C1 segment of cervical spinal cord (tissue), 14 donors: Measurements from ENCODE around the gene SIK3.
"Not testable (repeated sequence)": the region's sequence is repeated elsewhere in the genome, so short reads cannot be mapped to it uniquely, and the experiment has no call there.

Experiments
- DNase-seq, 14 donors: peaks; one replicate each; lab custom pipeline; 2025; lab: John Stamatoyannopoulos, UW

Gene SIK3

GRCh38 chr11:117046627-117047026 is 51.6 kb downstream of the SIK3 start:
- DNase-seq: not testable (repeated sequence)

GRCh38 chr11:117045956-117046355 is 52.3 kb downstream of the SIK3 start:
- peak in 6 of 14 donors; percentile 11 to 54 (median 23) for DNase-seq

- DNase-seq: no peak
These were observed 53.0 kb downstream of the SIK3 start for GRCh38 chr11:117045196-117045595.

GRCh38 chr11:117044287-117045035 is 53.8 kb downstream of the SIK3 start:
- DNase-seq: no peak

GRCh38 chr11:117042689-117043088 is 55.5 kb downstream of the SIK3 start:
- no peak for DNase-seq

GRCh38 chr11:117039900-117040299 is 58.3 kb downstream of the SIK3 start:
- DNase-seq: no peak

- no peak for DNase-seq
These were observed 59.0 kb downstream of the SIK3 start for GRCh38 chr11:117039270-117039669.

GRCh38 chr11:117037975-117038350 is 60.3 kb downstream of the SIK3 start:
- DNase-seq: no peak

GRCh38 chr11:117037279-117037974 is 60.8 kb downstream of the SIK3 start:
- DNase-seq: peak in 3 of 14 donors; percentile 13 to 54 (median 14)

GRCh38 chr11:117034901-117035300 is 63.3 kb downstream of the SIK3 start:
- no peak for DNase-seq

- DNase-seq: no peak
These were observed 71.5 kb downstream of the SIK3 start for GRCh38 chr11:117026593-117027330.

GRCh38 chr11:117023707-117024106 is 74.5 kb downstream of the SIK3 start:
- not testable (repeated sequence) for DNase-seq

- DNase-seq: no peak
These were observed 75.0 kb downstream of the SIK3 start for GRCh38 chr11:117023178-117023577.

- no peak for DNase-seq
These were observed 75.7 kb downstream of the SIK3 start for GRCh38 chr11:117022526-117022925.

- DNase-seq: no peak
These were observed 77.2 kb downstream of the SIK3 start for GRCh38 chr11:117020869-117021564.

GRCh38 chr11:117020287-117020686 is 77.9 kb downstream of the SIK3 start:
- DNase-seq: no peak

- DNase-seq: no peak
These were observed 78.4 kb downstream of the SIK3 start for GRCh38 chr11:117019871-117020270.

GRCh38 chr11:117017456-117017855 is 80.8 kb downstream of the SIK3 start:
- no peak for DNase-seq

- no peak for DNase-seq
These were observed 81.5 kb downstream of the SIK3 start for GRCh38 chr11:117016747-117017146.

- DNase-seq: no peak
These were observed 82.0 kb downstream of the SIK3 start for GRCh38 chr11:117016246-117016645.

- no peak for DNase-seq
These were observed 86.7 kb downstream of the SIK3 start for GRCh38 chr11:117011541-117011898.
